Type B pancreatic cell (in vitro differentiated cells): Measurements from ENCODE around the gene DRAXIN. TPM values are rescaled to one million over a fixed set of nuclear protein-coding genes. Genes with fewer than 3 reads are reported as not detected.

ENCODE experiments used
- DNase-seq: peaks from one replicate; pipeline ENCODE4 v3.0.0; 2021; ENCODE audit warnings: mixed read lengths; ENCODE audit not compliant: unreplicated experiment; ENCODE audit errors: extremely low spot score
- H3K27ac Mint-ChIP-seq: 2 replicates; pipeline ENCODE4 v1.8.0; 2021; ENCODE audit warnings: mild to moderate bottlenecking, mixed read lengths
- H3K27me3 Mint-ChIP-seq: 2 replicates; pipeline ENCODE4 v1.8.0; 2021; ENCODE audit warnings: mixed read lengths
- H3K36me3 Mint-ChIP-seq: 2 replicates; pipeline ENCODE4 v1.8.0; 2021; ENCODE audit warnings: mixed read lengths
- H3K4me1 Mint-ChIP-seq: one replicate; pipeline ENCODE4 v1.8.0; 2021; ENCODE audit warnings: mixed read lengths; ENCODE audit not compliant: unreplicated experiment
- H3K4me3 Mint-ChIP-seq: 2 replicates; pipeline ENCODE4 v1.8.0; 2021; ENCODE audit warnings: mild to moderate bottlenecking, mixed read lengths
- H3K9me3 Mint-ChIP-seq: 2 replicates; pipeline ENCODE4 v1.8.0; 2021; ENCODE audit warnings: mixed read lengths
- total RNA-seq: library from RNA; stranded (reverse); gene quantifications from 2 replicates; pipeline ENCODE4 v1.2.1, GENCODE V29; 2021; ENCODE audit warnings: low replicate concordance
- TF ChIP-seq, protein P1 (sequence below): fragments of 200-600 bp; sonication (generic); conservative IDR thresholded peaks from 2 replicates; pipeline ENCODE4 v1.5.0; 2021; ENCODE audit warnings: antibody characterized with exemption, mild to moderate bottlenecking

DRAXIN gene
- total RNA-seq, 1 donor from 2014 or later = 13.5 TPM

DNA sequence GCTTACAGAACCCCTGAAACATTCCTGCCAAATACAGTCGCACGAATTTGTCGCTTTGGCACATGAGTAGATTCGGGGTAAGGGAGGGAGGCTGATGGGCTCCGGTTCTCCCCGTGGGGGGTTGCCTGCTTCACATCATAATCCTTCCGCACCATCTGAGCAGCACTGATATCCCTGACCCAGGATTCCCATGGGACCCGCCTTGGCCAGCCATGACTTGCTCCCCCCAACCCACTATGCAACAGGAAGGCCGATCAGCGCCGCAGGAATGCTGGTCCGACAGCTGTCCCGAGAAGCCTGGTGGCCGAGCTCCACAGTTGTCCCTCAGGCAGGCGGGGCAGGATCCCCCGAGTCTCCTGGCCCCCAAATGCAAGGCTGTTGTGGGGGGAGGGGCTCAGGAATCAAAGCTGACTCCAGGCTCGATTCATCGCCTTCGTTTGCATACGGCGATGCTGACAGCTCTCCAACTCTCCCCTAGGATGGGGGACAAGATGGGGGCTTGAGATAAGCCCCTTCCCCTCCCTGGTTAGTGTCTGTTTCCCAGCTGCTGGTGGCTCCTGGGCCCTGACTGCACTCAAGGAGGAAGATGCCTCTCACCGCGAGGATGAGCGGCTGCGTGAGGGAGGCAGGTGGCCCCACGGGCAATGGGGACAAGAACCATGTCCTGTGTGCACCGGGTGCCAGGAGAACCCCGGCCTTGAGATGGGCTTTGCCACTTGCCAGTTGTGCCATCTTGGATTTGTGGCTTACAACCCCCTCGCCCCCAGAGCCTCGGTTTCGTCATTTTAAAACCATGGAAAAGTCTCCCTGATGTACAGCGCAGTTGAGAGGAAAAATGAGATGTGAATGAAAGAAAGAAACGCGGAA is 9.3 kb downstream of the DRAXIN start:
- Mint-ChIP-seq H3K27ac (no peak overlapping the region), H3K4me1 (peaks cover 19% of the 10 kb centered on the region), H3K4me3 (no peak overlapping the region), H3K36me3 (no peaks in the 10 kb centered on the region), H3K9me3 (no peaks in the 10 kb centered on the region), H3K27me3 (peaks cover 13% of the 10 kb centered on the region)
- TF ChIP-seq, protein P1, sequence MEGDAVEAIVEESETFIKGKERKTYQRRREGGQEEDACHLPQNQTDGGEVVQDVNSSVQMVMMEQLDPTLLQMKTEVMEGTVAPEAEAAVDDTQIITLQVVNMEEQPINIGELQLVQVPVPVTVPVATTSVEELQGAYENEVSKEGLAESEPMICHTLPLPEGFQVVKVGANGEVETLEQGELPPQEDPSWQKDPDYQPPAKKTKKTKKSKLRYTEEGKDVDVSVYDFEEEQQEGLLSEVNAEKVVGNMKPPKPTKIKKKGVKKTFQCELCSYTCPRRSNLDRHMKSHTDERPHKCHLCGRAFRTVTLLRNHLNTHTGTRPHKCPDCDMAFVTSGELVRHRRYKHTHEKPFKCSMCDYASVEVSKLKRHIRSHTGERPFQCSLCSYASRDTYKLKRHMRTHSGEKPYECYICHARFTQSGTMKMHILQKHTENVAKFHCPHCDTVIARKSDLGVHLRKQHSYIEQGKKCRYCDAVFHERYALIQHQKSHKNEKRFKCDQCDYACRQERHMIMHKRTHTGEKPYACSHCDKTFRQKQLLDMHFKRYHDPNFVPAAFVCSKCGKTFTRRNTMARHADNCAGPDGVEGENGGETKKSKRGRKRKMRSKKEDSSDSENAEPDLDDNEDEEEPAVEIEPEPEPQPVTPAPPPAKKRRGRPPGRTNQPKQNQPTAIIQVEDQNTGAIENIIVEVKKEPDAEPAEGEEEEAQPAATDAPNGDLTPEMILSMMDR = no peak
- DNase-seq = no peak

DNA sequence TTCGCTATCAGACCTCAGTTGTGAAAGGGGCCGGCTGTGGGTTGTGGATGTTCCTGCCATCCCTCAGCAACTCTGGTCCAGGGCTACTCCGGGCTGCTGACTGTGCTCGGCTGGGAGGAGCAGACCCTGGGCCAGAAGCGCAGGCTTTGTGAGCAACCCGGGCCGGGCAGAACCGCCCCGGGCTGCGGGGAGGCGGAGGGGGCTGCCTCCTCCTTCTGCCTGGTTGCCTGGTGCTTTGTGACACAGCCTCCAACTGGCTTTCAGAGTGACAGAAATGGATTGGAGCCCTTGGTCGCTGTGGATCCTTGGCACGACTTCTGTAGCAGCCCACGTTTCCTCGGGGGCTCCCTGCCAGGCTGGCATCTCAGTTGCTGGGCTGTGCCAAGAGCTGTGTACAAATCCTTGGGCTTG is 10.0 kb downstream of the DRAXIN start:
- Mint-ChIP-seq H3K27ac (no peak overlapping the region), H3K9me3 (no peaks in the 10 kb centered on the region), H3K4me3 (no peak overlapping the region), H3K4me1 (peaks cover 21% of the 10 kb centered on the region), H3K36me3 (no peaks in the 10 kb centered on the region), H3K27me3 (peaks cover 13% of the 10 kb centered on the region)
- TF ChIP-seq, protein P1 = no peak
- DNase-seq = no peak

DNA sequence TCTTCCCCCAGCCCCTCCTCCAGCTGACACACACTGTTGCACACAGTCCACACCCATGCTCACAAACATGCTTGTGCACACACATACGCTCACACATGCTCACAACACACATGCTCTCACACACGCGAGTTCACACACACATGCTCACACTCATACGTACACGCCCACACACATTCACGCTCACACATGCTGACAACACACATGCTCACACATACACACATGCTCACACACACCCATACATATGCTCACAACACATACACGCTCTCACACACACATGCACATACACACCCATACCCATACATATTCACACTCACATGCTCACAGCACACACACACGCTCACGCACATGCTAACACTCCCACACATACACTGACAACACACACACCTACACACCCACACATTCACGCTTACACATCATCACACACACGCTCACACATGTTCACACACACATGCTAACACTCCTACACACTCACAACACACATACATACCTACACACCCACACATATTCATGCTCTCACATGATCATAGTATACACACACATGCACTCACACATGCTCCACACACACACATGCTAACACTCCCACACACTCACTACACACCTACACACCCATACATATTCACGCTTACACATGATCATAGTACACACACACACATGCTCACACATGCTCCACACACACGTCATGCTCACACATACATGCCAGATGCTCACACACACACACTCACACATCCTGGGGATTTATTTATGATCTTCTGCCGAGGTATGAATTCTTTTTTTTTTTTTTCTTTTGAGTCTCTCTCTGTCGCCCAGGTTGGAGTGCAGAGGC is 10.7 kb downstream of the DRAXIN start:
- DNase-seq = no peak
- H3K27me3 Mint-ChIP-seq = peaks cover 13% of the 10 kb centered on the region
- H3K27ac Mint-ChIP-seq = no peak overlapping the region
- peaks cover 21% of the 10 kb centered on the region for H3K4me1 Mint-ChIP-seq
- no peaks in the 10 kb centered on the region for H3K9me3 Mint-ChIP-seq
- H3K4me3 Mint-ChIP-seq = no peak overlapping the region
- TF ChIP-seq, protein P1 = no peak
- no peaks in the 10 kb centered on the region for H3K36me3 Mint-ChIP-seq

DNA sequence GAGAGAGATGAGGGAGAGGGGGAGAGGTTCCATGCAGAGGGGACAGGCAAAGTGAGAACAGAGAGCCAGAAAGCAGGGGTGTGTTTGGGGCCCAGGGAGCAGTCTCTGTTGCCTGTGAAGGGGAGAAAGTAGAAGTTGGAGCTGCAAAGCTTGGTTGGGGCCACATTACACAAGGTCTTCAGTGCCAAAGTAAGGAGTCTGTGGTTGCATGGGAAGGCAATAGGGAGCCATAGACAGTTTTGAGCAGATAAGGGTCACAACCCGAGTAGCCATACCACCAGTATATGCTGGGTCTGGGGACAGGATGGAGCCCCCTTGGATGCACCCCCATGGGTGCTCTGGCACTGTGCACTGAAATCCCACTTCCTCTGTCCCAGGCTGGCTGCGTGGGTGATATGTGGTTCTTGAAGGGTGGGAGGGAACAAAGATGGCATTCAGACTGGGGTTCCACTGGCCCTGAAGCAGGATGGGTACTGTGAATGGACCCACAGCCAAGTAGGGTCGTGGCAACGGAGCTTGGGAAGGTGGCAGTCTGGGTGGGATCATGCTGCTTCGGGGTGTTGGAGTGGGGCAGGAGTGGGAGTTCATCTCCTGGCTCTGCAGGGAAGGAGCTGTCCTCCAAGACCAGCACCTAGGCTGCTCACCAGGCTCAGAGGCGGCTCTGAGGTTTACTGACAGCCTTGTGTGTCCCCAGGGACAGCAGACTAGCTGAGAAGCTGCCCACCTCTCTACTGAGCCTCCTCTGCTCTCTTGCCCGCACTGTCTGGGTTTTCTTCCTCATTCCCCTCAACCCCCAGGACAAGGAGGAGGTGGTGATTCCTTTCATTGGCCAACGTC is 12.1 kb downstream of the DRAXIN start:
- H3K27me3 Mint-ChIP-seq = peaks cover 10% of the 10 kb centered on the region
- H3K4me3 Mint-ChIP-seq = no peak overlapping the region
- DNase-seq = no peak
- no peak overlapping the region for H3K27ac Mint-ChIP-seq
- TF ChIP-seq, protein P1 = no peak
- peaks cover 25% of the 10 kb centered on the region for H3K4me1 Mint-ChIP-seq
- no peaks in the 10 kb centered on the region for H3K9me3 Mint-ChIP-seq
- no peaks in the 10 kb centered on the region for H3K36me3 Mint-ChIP-seq

DNA sequence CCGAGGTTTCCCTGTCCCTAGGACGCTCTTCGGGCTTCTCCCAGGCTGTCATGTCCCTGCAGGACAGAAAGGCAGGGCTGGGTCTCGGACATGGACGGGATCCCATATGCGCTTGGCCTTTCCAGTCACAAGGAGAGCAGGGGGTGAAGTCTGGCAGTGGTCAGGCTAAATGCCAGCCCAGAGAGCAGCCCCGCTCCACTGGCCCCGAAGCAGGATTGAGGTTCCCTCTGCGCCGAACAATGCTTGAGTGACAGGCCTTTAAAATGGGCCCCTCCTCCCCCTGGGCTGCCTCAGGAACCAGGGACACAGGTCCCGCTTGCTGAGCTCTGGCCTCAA is 12.7 kb downstream of the DRAXIN start:
- peaks cover 10% of the 10 kb centered on the region for H3K27me3 Mint-ChIP-seq
- no peak overlapping the region for H3K4me3 Mint-ChIP-seq
- no peak overlapping the region for H3K27ac Mint-ChIP-seq
- H3K4me1 Mint-ChIP-seq = peaks cover 22% of the 10 kb centered on the region
- TF ChIP-seq, protein P1 = no peak
- DNase-seq = no peak
- H3K36me3 Mint-ChIP-seq = no peaks in the 10 kb centered on the region
- H3K9me3 Mint-ChIP-seq = no peaks in the 10 kb centered on the region
